Left lung (tissue), 10 donors: ENCODE measurements around the gene POC1A. TPM values are rescaled to one million over a fixed set of nuclear protein-coding genes. Genes with fewer than 3 reads are reported as not detected.

ENCODE experiments used
- ATAC-seq: fragments of 200-7000 bp; cut with Tn5 transposase; one replicate; pipeline ENCODE4 v1.9.1; 2020; ENCODE audit warnings: moderate library complexity
- DNase-seq, 4 donors: peaks; one replicate each; pipeline ENCODE4 v3.0.0-alpha.2; 2013 to 2020
- H3K27ac ChIP-seq, 2 donors: fragments of 200-600 bp; sonication (generic) in 1 of 2; one replicate each; pipeline versions ENCODE4 v1.5.0 to v1.8.0; 2020 to 2021
- H3K27me3 ChIP-seq, 2 donors: fragments of 200-600 bp; sonication (generic) in 1 of 2; one replicate each; pipeline versions ENCODE4 v1.5.0 to v1.8.0; 2020 to 2021
- H3K36me3 ChIP-seq, 2 donors: fragments of 200-600 bp; sonication (generic) in 1 of 2; one replicate each; pipeline versions ENCODE4 v1.5.0 to v1.8.0; 2020 to 2021
- H3K4me1 ChIP-seq, 2 donors: fragments of 200-600 bp; one replicate each; pipeline ENCODE4 v1.8.0; 2021
- H3K4me3 ChIP-seq, 2 donors: fragments of 200-600 bp; sonication (generic) in 1 of 2; one replicate each; pipeline versions ENCODE4 v1.5.0 to v1.8.0; 2020 to 2021; ENCODE audit warnings: mild to moderate bottlenecking in 1 of 2
- H3K9me3 ChIP-seq, 2 donors: fragments of 200-600 bp; sonication (generic) in 1 of 2; one replicate each; pipeline versions ENCODE4 v1.5.0 to v1.8.0; 2020 to 2021
- intact Hi-C, 2 donors: fragments of 100-400 bp; cut with DNase I; formaldehyde crosslinking; loops; one replicate each; pipeline versions ENCODE4 v1.11.2 to v1.14.2; 2022
- polyA plus RNA-seq, 6 donors: library from polyadenylated mRNA; unstranded; fragments of 120-200 nt; gene quantifications; one replicate each; pipeline ENCODE4 v1.2.1, GENCODE V29; 2013; ENCODE audit not compliant: insufficient read length in 6 of 6
- total RNA-seq, 2 donors: library from RNA; stranded (reverse); fragmentation: NEBNext Ultra II Directional; extraction: Animal tissue kit (Norgen Biotek cat#: 25700); gene quantifications; one replicate each; pipeline ENCODE4 v1.2.1, GENCODE V29; 2021
- TF ChIP-seq, protein P1 (sequence below), 2 donors: fragments of 200-600 bp; sonication (generic) in 1 of 2; IDR thresholded peaks; one replicate each; pipeline versions ENCODE4 v1.5.0 to v1.8.0; 2021; ENCODE audit warnings: antibody characterized with exemption in 2 of 2
- donor health status: DM: no; HTN: yes; CAD: no.
- donor health status: DM: no; HTN: no; CAD: no.

POC1A gene
- total and polyA plus RNA-seq, 8 donors = 5.3 to 16.5 (median 8.3) TPM

DNA sequence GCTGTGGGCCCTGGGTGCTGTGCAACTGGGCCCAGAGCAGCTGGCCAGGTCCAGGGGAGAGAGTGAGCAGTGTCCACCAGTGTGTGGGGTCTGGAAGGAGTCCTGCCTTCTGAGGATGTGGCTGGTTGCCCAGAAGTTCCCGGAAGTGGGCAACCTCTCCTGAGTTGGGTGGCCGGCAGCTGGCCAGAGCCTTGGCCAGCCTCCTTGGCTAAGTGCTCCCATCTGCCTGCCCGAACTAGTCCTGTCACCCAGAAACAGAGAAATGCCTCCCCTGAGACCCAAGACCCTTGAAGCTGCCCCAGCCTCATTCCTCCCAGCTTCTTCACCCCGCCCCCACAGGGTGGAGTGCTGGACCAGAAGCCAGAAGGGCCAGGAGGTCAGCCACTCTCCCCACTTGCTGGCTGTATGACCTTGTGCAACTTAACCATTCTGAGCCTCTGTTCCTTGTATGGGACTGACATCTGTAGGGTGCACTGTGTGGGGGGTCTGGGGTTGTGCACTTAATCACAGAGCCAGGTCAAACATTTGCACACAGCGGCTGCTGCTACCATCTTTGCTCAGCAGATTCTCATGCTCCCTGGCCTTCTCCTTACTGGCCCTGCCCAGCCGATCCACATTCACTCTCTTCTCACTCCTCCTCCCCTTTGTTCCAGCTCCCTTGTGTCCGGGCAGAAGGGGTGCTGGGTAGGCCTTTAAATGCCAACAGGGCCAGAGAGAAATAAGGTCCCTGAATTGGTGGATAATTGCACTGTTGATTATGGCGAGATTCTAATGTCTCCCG, 36.3 kb upstream of the POC1A start:
- Histone ChIP-seq H3K4me1 (peaks cover 26 to 54% of the 10 kb centered on the region in 2 donors), H3K36me3 (no peaks in the 10 kb centered on the region), H3K9me3 (no peaks in the 10 kb centered on the region), H3K27me3 (no peaks in the 10 kb centered on the region), H3K27ac (peak overlapping the region in 1 of 2 donors; percentile 70), H3K4me3 (no peak overlapping the region)
- ATAC-seq (peak; percentile 52), DNase-seq (peak in 2 of 4 donors; percentile 54 to 66)
- intact Hi-C loops = no loop called here
- TF ChIP-seq, protein P1, sequence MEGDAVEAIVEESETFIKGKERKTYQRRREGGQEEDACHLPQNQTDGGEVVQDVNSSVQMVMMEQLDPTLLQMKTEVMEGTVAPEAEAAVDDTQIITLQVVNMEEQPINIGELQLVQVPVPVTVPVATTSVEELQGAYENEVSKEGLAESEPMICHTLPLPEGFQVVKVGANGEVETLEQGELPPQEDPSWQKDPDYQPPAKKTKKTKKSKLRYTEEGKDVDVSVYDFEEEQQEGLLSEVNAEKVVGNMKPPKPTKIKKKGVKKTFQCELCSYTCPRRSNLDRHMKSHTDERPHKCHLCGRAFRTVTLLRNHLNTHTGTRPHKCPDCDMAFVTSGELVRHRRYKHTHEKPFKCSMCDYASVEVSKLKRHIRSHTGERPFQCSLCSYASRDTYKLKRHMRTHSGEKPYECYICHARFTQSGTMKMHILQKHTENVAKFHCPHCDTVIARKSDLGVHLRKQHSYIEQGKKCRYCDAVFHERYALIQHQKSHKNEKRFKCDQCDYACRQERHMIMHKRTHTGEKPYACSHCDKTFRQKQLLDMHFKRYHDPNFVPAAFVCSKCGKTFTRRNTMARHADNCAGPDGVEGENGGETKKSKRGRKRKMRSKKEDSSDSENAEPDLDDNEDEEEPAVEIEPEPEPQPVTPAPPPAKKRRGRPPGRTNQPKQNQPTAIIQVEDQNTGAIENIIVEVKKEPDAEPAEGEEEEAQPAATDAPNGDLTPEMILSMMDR (IDR thresholded peaks at IDR 0.05) = no peak

DNA sequence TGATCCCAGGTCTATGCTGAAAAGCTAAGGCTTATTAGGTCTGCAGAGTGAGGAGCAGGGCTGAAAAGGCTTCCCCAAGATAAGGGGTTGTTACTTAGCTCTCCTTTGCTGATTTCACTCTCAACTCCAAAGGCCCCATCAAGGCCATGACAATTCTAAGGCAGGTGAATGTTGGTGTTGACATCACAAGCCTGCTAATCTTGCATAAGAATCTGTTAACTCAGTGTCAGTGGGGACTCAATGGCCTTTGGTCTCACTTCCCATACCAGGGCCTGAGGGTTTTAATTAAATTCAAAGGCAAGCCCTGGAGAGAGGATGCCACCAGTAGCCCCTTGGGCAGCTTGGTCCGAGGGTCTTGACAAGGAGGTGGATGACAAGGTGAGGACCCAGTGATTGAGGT, 34.3 kb upstream of the POC1A start:
- TF ChIP-seq, protein P1 (IDR thresholded peaks at IDR 0.05) = no peak
- Histone ChIP-seq H3K36me3 (no peaks in the 10 kb centered on the region), H3K27me3 (no peaks in the 10 kb centered on the region), H3K9me3 (no peaks in the 10 kb centered on the region), H3K4me3 (no peak overlapping the region), H3K4me1 (peaks cover 15 to 38% of the 10 kb centered on the region in 2 donors), H3K27ac (peak overlapping the region; percentile 36 to 70)
- intact Hi-C loops = no loop called here
- DNase-seq (no peak), ATAC-seq (no peak)

DNA sequence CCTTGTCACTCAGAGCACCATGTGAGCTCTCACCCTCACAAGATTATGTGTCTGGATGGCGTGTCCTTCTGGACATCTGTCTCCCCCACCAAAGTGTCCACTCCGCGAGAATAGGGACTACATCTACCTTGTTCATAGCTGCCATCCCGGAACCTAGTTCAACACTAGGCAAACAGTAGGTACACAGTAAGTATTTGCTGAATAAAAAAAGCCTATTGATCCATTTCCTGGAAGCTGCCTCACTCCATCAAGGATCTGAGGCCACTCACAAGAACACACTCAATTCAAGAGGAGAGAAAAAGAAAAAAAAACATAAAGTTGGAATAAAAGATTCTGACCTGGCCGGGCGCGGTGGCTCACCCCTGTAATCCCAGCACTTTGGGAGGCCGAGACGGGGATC, 32.5 kb upstream of the POC1A start:
- H3K9me3 ChIP-seq = no peaks in the 10 kb centered on the region
- TF ChIP-seq, protein P1 (IDR thresholded peaks at IDR 0.05) = no peak

DNA sequence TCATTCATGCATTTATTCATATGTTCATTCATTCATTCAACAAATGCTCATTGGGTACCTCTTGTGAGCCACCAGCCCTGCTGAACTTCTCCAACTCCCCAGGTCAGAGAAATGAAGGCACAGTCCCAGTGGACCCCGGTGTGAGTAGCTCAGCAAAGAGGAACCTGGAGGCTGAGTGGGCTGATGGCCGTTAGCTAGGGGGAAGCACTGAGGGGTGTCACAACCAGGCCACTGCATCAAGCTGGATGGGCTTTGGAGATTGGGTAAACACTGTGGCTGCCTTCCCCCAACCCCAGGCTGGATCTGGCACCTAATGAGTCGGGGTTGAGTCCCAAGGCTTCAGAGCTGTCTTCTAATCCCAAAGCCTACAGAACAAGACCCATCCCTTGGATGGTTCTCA, 31.6 kb upstream of the POC1A start:
- no peaks in the 10 kb centered on the region for H3K27me3 ChIP-seq
- H3K27ac ChIP-seq = no peak overlapping the region
- H3K4me3 ChIP-seq = no peak overlapping the region
- intact Hi-C loops = no loop called here
- no peaks in the 10 kb centered on the region for H3K9me3 ChIP-seq
- no peaks in the 10 kb centered on the region for H3K36me3 ChIP-seq
- DNase-seq = peak in 1 of 4 donors; percentile 29
- TF ChIP-seq, protein P1 (IDR thresholded peaks at IDR 0.05) = no peak
- no peak for ATAC-seq
- peaks cover 12 to 35% of the 10 kb centered on the region in 2 donors for H3K4me1 ChIP-seq

More for the DNA sequence above, 32.5 kb upstream of the POC1A start:
- Histone ChIP-seq H3K27ac (no peak overlapping the region), H3K4me1 (peaks cover 15 to 38% of the 10 kb centered on the region in 2 donors), H3K36me3 (no peaks in the 10 kb centered on the region), H3K27me3 (no peaks in the 10 kb centered on the region), H3K4me3 (no peak overlapping the region)
- intact Hi-C loops = no loop called here
- ATAC-seq (no peak), DNase-seq (peak in 1 of 4 donors; percentile 22)

DNA sequence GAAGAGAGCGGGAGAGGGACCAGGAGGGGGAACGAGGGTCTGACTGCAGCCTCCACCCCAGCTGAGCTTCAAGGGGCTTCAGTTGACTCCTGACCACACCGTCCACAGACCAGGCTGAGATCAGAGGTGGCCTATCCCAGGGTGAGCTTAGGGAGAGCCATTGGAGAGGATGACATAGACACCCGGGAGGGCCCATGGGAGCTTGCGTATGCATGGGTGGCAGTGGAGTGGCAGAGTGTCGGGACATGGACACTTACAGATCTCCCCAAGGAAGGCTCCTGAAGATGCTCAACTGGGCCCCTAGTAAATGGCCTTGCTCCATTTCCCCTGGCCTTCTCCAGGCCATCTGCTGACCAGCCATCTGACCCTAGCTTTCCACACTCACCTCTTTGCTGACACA, 31.1 kb upstream of the POC1A start:
- intact Hi-C loops = no loop called here

More for the DNA sequence above, 31.1 kb upstream of the POC1A start:
- Histone ChIP-seq H3K27me3 (no peaks in the 10 kb centered on the region), H3K27ac (no peak overlapping the region), H3K36me3 (no peaks in the 10 kb centered on the region), H3K4me3 (no peak overlapping the region), H3K4me1 (peaks cover 7 to 29% of the 10 kb centered on the region in 2 donors), H3K9me3 (no peaks in the 10 kb centered on the region)
- ATAC-seq (no peak), DNase-seq (no peak)
- TF ChIP-seq, protein P1 (IDR thresholded peaks at IDR 0.05) = no peak
